GM18951 (cell line): ENCODE data around the gene TCTN2.

Experiments used
- POLR2A ChIP-seq: IDR thresholded peaks from 4 replicates; pipeline ENCODE4 v1.6.1; 2011; ENCODE audit warnings: mild to moderate bottlenecking; ENCODE audit not compliant: insufficient read length, insufficient read depth; ENCODE audit errors: extremely low read depth
- in situ Hi-C: fragments of 300-500 bp; cut with MboI; formaldehyde crosslinking; loops from one replicate; pipeline ENCODE4 v1.12.0; 2022; ENCODE audit warnings: low sequenced_read_pairs, mixed read lengths, inconsistent platforms; ENCODE audit not compliant: unreplicated experiment

TCTN2 gene

DNA sequence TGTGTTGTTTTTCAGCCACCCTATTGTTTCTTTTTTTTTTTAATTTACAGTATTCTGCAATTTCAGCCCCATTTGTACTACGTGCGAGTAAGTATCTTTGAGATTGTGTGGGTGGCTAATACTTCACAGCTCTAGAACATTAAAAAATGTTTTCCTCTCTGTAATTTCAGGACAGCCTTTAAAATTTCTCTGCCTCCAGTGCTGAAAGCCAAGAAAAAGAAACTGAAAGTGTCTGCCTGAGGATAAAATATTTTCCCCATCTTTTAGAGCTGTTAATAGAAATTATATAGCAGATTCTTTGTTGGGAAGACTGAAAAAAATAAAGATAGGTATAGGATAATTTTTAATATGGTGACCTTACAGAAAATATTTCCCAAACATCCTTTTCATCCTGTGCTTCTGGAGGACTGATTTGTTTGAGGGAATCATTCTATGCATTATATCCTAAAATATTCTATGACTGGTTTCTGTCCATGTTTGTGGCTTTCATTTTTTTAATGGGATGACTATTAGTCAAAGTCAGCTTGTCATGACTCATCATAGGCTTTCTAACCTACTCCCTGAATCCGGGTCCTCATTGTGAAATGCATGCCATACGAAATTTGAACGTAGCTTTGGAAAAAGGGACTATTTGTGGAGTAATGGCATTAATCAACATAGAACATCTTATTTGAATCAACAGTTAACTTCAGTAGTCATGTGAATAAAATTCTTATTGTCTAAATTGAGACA lies 10.8 kb upstream of the TCTN2 start:
- in situ Hi-C loops, result no loop called here
- TF ChIP-seq POLR2A, result no peak

- TF ChIP-seq POLR2A, result no peak
- in situ Hi-C loops, result no loop called here
These were observed 3.1 kb upstream of the TCTN2 start for GRCh38 chr12:123667771-123668170.

GRCh38 chr12:123671876-123672275 lies 963 bp downstream of the TCTN2 start:
- no peak for TF ChIP-seq POLR2A
- in situ Hi-C loops, result no loop called here

- in situ Hi-C loops, result no loop called here
- no peak for TF ChIP-seq POLR2A
These were observed 4.5 kb downstream of the TCTN2 start for GRCh38 chr12:123675436-123675835.

GRCh38 chr12:123676616-123677320 lies 5.9 kb downstream of the TCTN2 start:
- TF ChIP-seq POLR2A, result no peak
- in situ Hi-C loops, result no loop called here

- TF ChIP-seq POLR2A, result no peak
- in situ Hi-C loops, result no loop called here
These were observed 8.1 kb downstream of the TCTN2 start for GRCh38 chr12:123678981-123679380.

GRCh38 chr12:123681605-123682004 lies 10.7 kb downstream of the TCTN2 start:
- no peak for TF ChIP-seq POLR2A
- in situ Hi-C loops, result no loop called here

GRCh38 chr12:123683964-123684363 lies 13.1 kb downstream of the TCTN2 start:
- no peak for TF ChIP-seq POLR2A

DNA sequence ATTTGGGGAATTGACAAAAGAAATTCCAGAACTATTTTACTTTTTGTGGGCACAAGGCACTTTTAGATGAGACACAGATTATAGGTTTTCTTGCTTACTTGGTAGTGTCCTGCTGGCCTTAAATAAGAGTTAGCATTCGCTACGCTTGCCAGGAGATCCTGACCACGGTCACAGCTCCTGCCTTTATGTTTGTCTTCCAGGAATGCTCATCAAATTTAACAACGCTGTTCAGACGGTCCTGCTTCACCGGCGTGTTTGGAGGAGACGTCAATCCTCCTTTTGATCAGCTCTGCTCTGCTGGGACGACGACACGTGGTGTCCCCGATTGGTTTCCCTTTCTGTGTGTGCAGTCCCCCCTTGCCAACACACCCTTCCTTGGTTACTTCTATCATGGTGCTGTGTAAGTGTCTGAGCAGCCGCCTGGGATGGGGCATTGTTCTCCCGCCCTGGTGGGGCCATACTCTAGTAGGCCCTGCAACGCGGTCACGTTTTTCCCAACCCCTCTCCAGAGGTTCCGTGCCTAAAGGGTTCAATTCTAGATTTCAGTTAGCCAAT lies 15.8 kb downstream of the TCTN2 start:
- in situ Hi-C loops, result no loop called here
- TF ChIP-seq POLR2A, result no peak

More at GRCh38 chr12:123683964-123684363, 13.1 kb downstream of the TCTN2 start:
- in situ Hi-C loops, result no loop called here

DNA sequence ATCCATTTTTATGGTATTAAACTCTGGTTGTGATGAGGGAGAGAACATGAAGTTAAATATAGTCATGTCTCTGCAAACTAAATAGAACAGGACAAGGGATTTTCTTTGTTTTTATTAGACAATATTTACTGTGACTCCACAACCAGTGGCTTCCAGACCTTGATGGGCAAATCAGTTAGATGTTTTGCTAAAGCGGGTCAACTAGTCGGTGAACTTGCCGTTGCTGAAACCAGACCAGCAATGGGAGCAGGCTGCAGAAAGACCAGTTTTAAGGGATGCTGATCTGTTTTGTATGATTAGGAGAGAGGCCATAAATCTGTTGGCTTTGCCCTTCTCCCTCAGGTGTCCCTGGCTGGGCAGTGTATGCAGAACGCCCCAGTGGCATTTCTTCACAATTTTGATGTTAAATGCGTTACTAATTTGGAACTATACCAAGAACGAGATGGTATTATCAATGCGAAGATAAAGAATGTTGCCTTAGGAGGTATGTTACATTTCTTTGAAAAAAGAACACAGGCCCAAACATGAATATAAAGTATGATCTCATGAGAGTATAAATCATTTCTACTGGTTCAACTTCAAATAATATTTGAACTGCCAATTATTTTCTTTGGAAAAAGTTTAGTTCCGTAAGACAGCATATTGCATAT lies 19.4 kb downstream of the TCTN2 start:
- TF ChIP-seq POLR2A, result no peak
- in situ Hi-C loops, result no loop called here

GRCh38 chr12:123696207-123696606 lies 25.3 kb downstream of the TCTN2 start:
- TF ChIP-seq POLR2A, result no peak
- in situ Hi-C loops, result no loop called here

GRCh38 chr12:123696646-123697045 lies 25.7 kb downstream of the TCTN2 start:
- in situ Hi-C loops, result no loop called here
- TF ChIP-seq POLR2A, result no peak

DNA sequence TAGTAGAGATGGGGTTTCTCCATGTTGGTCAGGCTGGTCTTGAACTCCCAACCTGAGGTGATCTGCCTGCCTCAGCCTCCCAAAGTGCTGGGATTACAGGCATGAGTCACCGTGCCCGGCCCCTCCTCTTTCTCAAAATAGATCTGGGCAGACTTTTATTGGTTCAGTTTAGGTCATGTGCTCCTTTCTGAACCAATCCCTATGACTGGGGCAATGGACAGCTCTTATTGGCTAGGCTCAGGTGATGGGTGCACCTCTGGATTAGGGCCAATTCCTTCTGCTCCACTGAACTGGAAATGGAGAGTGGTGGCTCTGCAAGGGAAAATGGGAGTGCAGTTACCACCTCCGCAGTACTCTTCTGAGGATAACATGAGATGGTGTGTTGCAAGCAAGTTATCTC lies 35.0 kb downstream of the TCTN2 start:
- TF ChIP-seq POLR2A, result no peak
- in situ Hi-C loops, result no loop called here

GRCh38 chr12:123707466-123707865 lies 36.6 kb downstream of the TCTN2 start:
- in situ Hi-C loops, result no loop called here
- no peak for TF ChIP-seq POLR2A

DNA sequence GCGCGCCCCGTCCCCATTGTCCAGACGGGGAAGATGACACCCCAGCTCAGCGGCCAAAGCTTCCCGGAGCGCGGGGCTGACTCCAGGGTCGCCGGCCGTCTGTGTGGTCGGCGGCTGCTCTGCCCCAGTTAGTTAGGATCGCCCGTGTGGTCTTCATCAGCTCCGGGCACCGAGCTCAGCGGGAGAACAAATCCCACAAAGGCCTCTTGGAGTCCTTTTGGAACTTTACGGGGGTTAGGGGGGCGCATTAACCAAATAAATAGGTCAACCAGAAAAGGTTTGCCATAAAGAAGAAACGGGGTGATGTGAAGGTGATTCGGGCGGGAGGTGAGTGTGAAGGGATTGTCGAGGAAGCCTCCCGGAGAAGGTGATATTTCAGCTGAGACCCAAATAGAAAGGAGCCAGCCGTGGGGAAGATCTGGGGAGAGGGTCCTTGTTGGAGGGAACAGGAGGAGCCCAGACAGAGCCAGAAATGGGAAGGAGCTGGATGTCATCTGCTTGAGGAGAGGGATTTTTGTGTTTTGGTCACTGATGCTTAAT lies 41.9 kb downstream of the TCTN2 start:
- TF ChIP-seq POLR2A, result no peak
- in situ Hi-C loops, result no loop called here
